Hepatic stellate cell (primary cell): ENCODE results near the gene RNU6-9.
"Not testable (repeated sequence)": the region's sequence is repeated elsewhere in the genome, so short reads cannot be mapped to it uniquely, and the experiment has no call there.

ENCODE experiments used
- DNase-seq: peaks from one replicate; pipeline ENCODE4 v3.0.0; 2011; ENCODE audit warnings: low spot score

Gene RNU6-9

GRCh38 chr19:878751-879561 lies 14.3 kb upstream of the RNU6-9 start:
- DNase-seq = not testable (repeated sequence)

GRCh38 chr19:879711-880438 lies 13.4 kb upstream of the RNU6-9 start:
- no peak for DNase-seq

GRCh38 chr19:881385-882071 lies 11.8 kb upstream of the RNU6-9 start:
- no peak for DNase-seq

GRCh38 chr19:882871-883497 lies 10.3 kb upstream of the RNU6-9 start:
- DNase-seq = no peak

GRCh38 chr19:883661-884211 lies 9.5 kb upstream of the RNU6-9 start:
- DNase-seq = no peak

- DNase-seq = no peak
These were observed 8.7 kb upstream of the RNU6-9 start for GRCh38 chr19:884420-885211.

GRCh38 chr19:885536-886224 lies 7.6 kb upstream of the RNU6-9 start:
- DNase-seq = no peak

- no peak for DNase-seq
These were observed 6.2 kb upstream of the RNU6-9 start for GRCh38 chr19:887072-887471.

GRCh38 chr19:887599-887998 lies 5.7 kb upstream of the RNU6-9 start:
- no peak for DNase-seq

GRCh38 chr19:888581-889385 lies 4.5 kb upstream of the RNU6-9 start:
- DNase-seq = no peak

- DNase-seq = no peak
These were observed 3.5 kb upstream of the RNU6-9 start for GRCh38 chr19:889662-890295.

- no peak for DNase-seq
These were observed 2.5 kb upstream of the RNU6-9 start for GRCh38 chr19:890831-891230.

- not testable (repeated sequence) for DNase-seq
These were observed 1.7 kb upstream of the RNU6-9 start for GRCh38 chr19:891421-892200.

- peak; percentile 59 for DNase-seq
These were observed 916 bp upstream of the RNU6-9 start for GRCh38 chr19:892243-892893.

GRCh38 chr19:896434-896833 lies 3.1 kb downstream of the RNU6-9 start:
- DNase-seq = no peak

- no peak for DNase-seq
These were observed 3.7 kb downstream of the RNU6-9 start for GRCh38 chr19:896999-897398.

GRCh38 chr19:897442-898039 lies 4.3 kb downstream of the RNU6-9 start:
- DNase-seq = no peak

- DNase-seq = no peak
These were observed 5.4 kb downstream of the RNU6-9 start for GRCh38 chr19:898663-899062.
